Activated CD4-positive, alpha-beta T cell treated with anti-CD3 and anti-CD28 coated beads for 1 hour (primary cell): ENCODE data around the gene FERMT2.
"Not testable (repeated sequence)": the region's sequence is repeated elsewhere in the genome, so short reads cannot be mapped to it uniquely, and the experiment has no call there.

Experiments
- DNase-seq: peaks from one replicate; pipeline ENCODE4 v3.0.0-alpha.2; 2020

Gene FERMT2

GRCh38 chr14:52937869-52938268 is 13.0 kb downstream of the FERMT2 start:
- no peak for DNase-seq

- no peak for DNase-seq
Observed at GRCh38 chr14:52937306-52937705, 13.5 kb downstream of the FERMT2 start.

GRCh38 chr14:52936437-52936836 is 14.4 kb downstream of the FERMT2 start:
- no peak for DNase-seq

- no peak for DNase-seq
Observed at GRCh38 chr14:52935833-52936232, 15.0 kb downstream of the FERMT2 start.

DNA sequence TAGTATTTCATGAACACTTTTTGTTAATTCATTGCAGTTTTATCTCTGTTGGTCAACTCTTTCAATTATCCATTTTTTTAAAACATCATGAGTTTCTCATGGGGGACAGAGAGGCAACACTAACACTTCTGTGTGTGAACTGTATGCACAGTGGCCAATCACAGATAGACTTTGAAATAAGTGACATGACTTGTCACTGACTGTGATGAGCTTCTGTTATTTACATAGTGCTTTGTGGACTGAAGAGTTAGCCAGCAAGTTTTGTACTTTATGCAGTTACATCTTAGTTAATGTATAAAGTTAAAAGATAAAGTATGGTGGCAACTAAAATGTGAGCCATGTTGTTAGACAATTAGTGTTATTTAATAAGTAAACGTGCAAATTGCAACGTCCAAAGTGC is 16.1 kb downstream of the FERMT2 start:
- DNase-seq = no peak

GRCh38 chr14:52929192-52929807 is 21.6 kb downstream of the FERMT2 start:
- no peak for DNase-seq

GRCh38 chr14:52926953-52927352 is 23.9 kb downstream of the FERMT2 start:
- DNase-seq = no peak

GRCh38 chr14:52923902-52924575 is 26.8 kb downstream of the FERMT2 start:
- no peak for DNase-seq

DNA sequence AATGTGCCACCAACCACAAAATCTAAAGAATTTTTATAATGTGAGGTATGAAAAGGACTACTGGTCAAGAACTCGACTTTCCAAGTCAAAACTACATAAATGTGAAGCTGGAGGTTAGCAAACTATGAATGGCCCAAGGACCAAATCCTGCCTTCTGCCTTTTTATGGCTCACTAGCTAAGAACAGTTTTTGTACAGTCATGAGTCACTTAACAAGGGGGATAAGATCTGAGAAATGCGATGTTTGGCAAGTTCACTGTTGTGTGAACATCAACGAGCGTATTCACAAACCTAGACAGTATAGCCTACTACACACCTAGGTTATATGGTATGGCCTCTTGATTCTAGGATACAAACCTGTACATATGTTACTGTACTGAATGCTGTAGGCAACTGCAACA is 28.2 kb downstream of the FERMT2 start:
- DNase-seq = no peak

- DNase-seq = no peak
Observed at GRCh38 chr14:52922059-52922458, 28.8 kb downstream of the FERMT2 start.

DNA sequence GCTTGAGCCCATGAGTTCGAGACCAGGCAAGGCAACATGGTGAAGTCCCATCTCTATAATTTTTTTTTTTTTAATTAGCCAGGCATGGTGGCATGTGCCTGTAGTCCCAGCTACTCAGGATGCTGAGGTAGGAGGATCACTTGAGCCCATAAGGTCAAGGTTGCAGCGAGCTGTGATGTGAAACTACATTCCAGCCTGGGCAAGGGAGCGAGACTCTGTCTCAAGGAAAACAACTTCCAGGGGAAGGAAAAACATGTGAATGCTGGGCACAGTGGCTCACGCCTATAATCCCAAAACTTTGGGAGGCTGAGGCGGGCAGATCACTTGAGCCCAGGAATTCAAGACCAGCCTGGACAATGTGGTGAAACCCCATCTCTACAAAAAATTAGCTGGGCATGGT is 30.4 kb downstream of the FERMT2 start:
- DNase-seq = not testable (repeated sequence)

DNA sequence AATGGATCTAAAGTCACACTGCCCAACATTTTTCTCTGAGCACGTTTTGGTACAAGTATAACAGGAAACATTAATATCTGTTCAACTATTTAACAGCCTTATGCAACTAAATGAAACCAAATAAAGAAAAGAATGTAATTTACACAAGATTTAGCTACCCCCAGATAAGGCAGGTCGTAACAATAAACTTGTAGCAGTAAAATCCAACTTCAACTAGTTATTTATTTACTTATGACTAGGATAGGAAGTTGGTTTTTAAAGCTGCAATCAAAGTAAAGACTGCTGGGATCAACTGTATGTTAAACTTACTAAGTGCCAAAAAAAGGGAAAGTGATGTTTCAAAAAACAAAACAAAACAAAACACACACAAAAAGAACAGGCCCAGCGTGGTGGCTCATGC is 30.9 kb downstream of the FERMT2 start:
- DNase-seq = no peak

GRCh38 chr14:52918486-52918885 is 32.4 kb downstream of the FERMT2 start:
- no peak for DNase-seq

GRCh38 chr14:52917735-52918134 is 33.1 kb downstream of the FERMT2 start:
- DNase-seq = no peak

DNA sequence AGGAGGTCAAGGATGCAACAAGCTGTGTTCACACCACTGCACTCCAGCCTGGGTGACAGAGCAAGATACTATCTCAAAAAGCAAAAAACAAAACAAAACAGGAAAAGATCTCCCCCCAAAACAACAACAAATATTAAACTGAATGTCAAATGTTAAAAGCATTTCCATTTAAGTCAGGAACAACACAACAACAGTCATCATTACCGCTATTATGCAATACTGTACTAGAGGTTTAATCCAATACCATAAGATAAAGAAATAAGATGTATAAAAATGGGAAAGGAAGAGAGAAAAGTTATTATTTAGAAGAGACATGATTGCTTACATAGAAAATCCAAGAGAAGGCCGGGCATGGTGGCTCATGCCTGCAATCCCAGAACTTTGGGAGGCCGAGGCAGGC is 36.6 kb downstream of the FERMT2 start:
- no peak for DNase-seq

DNA sequence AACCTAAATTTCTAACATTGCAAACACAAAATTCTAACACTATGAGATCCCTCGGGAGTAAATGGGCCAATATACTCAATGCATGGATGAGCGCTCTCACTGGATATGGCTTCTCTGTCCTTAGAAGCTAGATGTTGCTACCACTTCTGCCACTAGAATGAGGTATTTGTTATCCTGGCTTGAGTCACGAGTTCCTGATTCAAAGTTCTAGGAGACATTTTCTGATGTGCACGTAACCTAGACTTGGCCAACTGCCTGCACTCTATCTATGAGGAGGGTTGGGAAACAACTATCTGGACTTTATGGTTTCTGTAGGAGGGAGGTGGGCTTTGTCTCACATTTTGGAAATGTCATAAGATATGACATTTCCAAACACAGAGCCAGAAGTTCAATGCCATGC is 37.6 kb downstream of the FERMT2 start:
- no peak for DNase-seq

DNA sequence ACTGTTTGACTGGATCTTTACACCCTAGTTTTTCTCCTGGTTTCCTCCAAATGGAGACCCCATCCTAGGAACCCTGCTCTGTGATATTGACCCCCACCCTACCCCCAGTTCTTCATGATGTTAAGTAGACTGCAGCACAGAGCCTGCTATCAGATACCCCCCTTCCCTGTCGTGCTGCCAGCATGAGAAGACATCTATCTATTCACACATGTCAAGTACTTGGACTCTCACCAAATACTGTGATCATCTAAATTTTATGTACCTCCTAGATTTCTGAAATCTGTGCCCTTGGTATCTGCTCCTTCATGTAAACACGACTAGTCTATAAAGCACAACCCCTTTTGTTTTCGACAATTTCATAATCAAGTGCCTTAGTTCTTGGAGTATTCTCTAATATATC is 38.9 kb downstream of the FERMT2 start:
- no peak for DNase-seq

- no peak for DNase-seq
Observed at GRCh38 chr14:52910572-52910971, 40.3 kb downstream of the FERMT2 start.

- DNase-seq = no peak
Observed at GRCh38 chr14:52907949-52908348, 42.9 kb downstream of the FERMT2 start.

DNA sequence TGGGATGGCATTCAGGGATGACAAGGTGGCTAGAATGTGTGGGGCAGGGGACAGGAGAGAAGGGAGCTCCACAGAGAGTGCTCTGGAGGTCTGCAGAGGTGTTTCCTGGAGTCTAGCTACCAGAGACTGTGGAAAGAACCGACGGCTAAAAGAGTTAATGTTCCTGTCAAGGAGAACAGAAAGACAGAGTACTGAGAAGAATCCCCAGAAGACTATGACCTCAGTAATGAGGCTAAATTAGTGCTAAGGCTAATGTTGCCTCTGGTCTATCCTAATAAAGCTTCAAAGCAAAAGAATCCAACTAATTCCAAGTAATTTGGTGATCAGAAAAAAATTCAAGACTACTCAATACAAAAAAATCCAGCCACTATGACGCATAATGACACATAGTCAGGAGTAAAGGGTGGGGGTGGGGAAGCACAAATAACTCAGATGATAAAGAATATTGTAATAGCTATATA is 44.7 kb downstream of the FERMT2 start:
- DNase-seq = no peak

DNA sequence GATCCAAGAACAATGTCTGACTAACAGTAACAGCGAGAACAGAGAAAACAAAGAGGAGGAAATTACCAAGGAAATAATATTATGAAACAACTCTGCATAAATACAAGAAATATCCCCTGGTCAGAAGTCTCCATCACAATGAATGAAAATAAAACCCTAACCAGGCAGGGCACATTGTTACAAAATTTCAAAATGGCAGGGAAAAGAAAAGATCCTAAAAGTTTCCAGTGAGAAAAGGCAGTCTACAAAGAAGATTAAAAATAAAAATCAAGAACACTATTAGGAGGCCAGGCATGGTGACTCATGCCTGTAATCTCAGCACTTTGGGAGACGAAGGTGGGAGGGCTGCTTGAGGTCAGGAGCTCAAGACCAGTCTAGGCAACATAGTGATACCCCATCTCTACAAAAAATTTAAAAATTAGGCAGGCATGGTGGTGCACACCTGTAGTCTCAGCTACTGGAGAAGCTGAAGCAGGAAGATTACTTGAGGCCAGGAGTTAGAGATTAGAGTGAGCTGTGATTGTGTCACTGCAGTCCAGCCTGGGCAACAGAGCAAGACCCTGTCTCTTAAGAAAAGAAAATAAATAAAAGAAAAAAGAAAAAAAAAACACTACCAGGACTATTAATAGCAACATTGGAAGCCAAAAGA is 47.8 kb downstream of the FERMT2 start:
- DNase-seq = no peak

DNA sequence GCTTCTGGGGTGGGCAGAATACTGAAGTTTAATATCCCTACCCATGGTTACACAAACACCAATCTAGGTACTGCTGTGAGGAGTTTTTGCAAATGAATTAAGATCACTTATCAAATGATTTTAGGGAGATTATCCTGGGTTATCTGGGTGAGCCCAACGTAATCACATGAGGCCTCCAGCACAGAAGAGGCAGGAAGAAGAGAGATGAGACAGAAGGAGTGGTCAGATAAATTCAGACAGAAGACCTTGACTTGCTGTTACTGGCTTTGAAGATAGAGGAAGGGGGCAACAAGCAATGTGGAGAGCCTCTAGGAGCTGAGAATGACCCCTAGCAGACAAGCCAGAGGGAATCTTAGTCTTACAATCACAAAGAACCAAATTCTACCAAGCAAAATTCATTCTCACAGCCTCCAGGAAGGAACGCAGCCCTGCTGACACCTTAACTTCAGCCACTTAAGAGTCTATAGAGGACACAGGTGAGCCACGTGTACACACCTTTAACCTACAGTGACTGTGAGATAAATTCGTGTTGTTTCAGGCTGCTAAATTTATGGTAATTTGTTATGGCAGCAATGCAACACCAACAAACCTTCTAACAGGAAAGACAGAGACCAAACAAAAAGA is 49.4 kb downstream of the FERMT2 start:
- no peak for DNase-seq

DNA sequence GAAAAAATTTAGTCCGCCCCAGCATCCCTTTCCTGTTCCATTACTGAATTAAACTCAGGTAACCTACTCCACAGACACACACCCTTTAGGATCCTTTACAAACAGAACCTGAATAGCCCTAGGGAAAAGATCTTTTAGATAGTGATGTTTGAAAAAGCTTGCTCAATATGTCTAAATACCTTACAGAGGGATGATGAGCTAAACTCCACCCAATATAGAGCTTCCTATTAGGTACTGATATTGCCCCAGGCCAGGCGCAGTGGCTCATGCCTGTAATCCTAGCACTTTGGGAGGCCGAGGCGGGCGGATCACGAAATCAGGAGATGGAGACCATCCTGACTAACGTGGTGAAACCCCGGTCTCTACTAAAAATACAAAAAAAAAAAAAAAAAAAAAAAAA is 50.1 kb downstream of the FERMT2 start:
- no peak for DNase-seq

DNA sequence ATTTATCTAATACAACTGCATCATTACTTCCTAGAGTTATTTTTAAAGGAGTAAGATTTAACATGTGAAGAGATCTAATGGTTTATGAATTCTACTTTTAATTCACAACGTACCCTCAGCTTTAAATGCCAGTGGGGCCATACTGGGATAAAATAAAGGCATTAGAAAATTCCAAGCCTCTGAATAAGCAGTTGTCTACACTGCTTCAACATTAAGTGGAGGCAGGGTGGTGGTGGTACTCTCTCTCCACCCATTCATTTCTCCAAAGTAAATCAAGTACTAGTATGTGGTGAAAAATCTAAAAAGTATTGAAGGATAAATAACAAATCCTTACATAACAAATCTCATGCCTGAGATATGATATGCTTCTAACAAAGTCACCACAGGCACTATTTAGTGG is 52.4 kb downstream of the FERMT2 start:
- no peak for DNase-seq
